DND-41 (cell line): ENCODE data around the gene LYST.

Source experiments
- ATAC-seq: fragments of 200-7000 bp; cut with Tn5 transposase; 3 replicates; pipeline ENCODE4 v1.9.1; 2021; ENCODE audit warnings: low read depth; ENCODE audit not compliant: insufficient read depth
- DNase-seq: peaks from one replicate; pipeline ENCODE4 v3.0.0-alpha.2; 2020
- H2AFZ ChIP-seq: 2 replicates; pipeline ENCODE4 v1.6.0; 2012; ENCODE audit warnings: low read depth, low read length
- H3K27ac ChIP-seq: 2 replicates; pipeline ENCODE4 v1.5.1; 2012; ENCODE audit warnings: low read length, inconsistent platforms
- H3K27me3 ChIP-seq: fragments of 200-600 bp; sonication (generic); 2 replicates; pipeline ENCODE4 v1.6.0; 2012; ENCODE audit warnings: low read length, mild to moderate bottlenecking, inconsistent platforms; ENCODE audit not compliant: insufficient read depth, poor library complexity
- H3K36me3 ChIP-seq: 2 replicates; pipeline ENCODE4 v1.5.1; 2012; ENCODE audit warnings: low read length, inconsistent platforms; ENCODE audit not compliant: insufficient read depth
- H3K4me1 ChIP-seq: 2 replicates; pipeline ENCODE4 v1.5.1; 2012; ENCODE audit warnings: mild to moderate bottlenecking, low read length; ENCODE audit not compliant: insufficient read depth
- H3K4me2 ChIP-seq: 2 replicates; pipeline ENCODE4 v1.6.0; 2012; ENCODE audit warnings: mild to moderate bottlenecking, moderate library complexity, low read length, inconsistent platforms; ENCODE audit not compliant: insufficient read depth
- H3K4me3 ChIP-seq, 2 experiments: fragments of 200-600 bp in 1 of 2; shearing (Covaris generic) in 1 of 2; 2 replicates each; pipeline ENCODE4 v1.5.1; 2012 to 2016; ENCODE audit warnings: inconsistent platforms in 2 of 2, low read length in 2 of 2, mild to moderate bottlenecking in 2 of 2, low read depth in 1 of 2, moderate library complexity in 1 of 2
- H3K79me2 ChIP-seq: 2 replicates; pipeline ENCODE4 v1.6.0; 2012; ENCODE audit warnings: low read length, inconsistent platforms; ENCODE audit not compliant: insufficient read depth
- H3K9ac ChIP-seq: 2 replicates; pipeline ENCODE4 v1.6.0; 2012; ENCODE audit warnings: low read depth, mild to moderate bottlenecking, inconsistent platforms, low read length, moderate library complexity
- H3K9me3 ChIP-seq: 2 replicates; pipeline ENCODE4 v1.5.1; 2012; ENCODE audit warnings: low read length, moderate library complexity, mild to moderate bottlenecking, inconsistent platforms; ENCODE audit not compliant: insufficient read depth, severe bottlenecking
- H4K20me1 ChIP-seq: 2 replicates; pipeline ENCODE4 v1.6.0; 2012; ENCODE audit warnings: low read length; ENCODE audit not compliant: insufficient read depth
- CTCF ChIP-seq: IDR thresholded peaks from 2 replicates; pipeline ENCODE4 v1.5.1; 2012; ENCODE audit warnings: borderline replicate concordance, low read length, moderate library complexity, mild to moderate bottlenecking; ENCODE audit not compliant: poor library complexity, severe bottlenecking; ENCODE audit errors: extremely low read depth
- EZH2 ChIP-seq: IDR thresholded peaks from 3 replicates; pipeline ENCODE4 v1.6.1; 2012; ENCODE audit warnings: borderline replicate concordance, low read depth, mild to moderate bottlenecking, moderate library complexity, low read length, inconsistent platforms; ENCODE audit not compliant: severe bottlenecking

The LYST gene

GRCh38 chr1:235779770-235780169 is 86.9 kb downstream of the LYST start:
- Histone ChIP-seq H3K36me3 (no peaks in the 10 kb centered on the region), H2AFZ (no peak overlapping the region), H3K27me3 (no peaks in the 10 kb centered on the region), H3K27ac (no peak overlapping the region), H3K79me2 (no peaks in the 10 kb centered on the region), H3K4me1 (no peaks in the 10 kb centered on the region), H3K9ac (no peak overlapping the region), H3K4me2 (no peak overlapping the region), H4K20me1 (no peaks in the 10 kb centered on the region), H3K9me3 (no peaks in the 10 kb centered on the region), H3K4me3 (no peak overlapping the region)
- no peak for DNase-seq
- TF ChIP-seq CTCF = no peak
- TF ChIP-seq EZH2 = no peak
- no peak for ATAC-seq

- Histone ChIP-seq H3K9me3 (no peaks in the 10 kb centered on the region), H3K79me2 (no peaks in the 10 kb centered on the region), H3K4me1 (no peaks in the 10 kb centered on the region), H4K20me1 (no peaks in the 10 kb centered on the region), H3K4me2 (no peak overlapping the region), H3K27ac (no peak overlapping the region), H3K27me3 (no peaks in the 10 kb centered on the region), H3K4me3 (no peak overlapping the region), H2AFZ (no peak overlapping the region), H3K9ac (no peak overlapping the region), H3K36me3 (no peaks in the 10 kb centered on the region)
- no peak for DNase-seq
- TF ChIP-seq EZH2 = no peak
- no peak for TF ChIP-seq CTCF
- ATAC-seq = no peak
These were observed 90.3 kb downstream of the LYST start for GRCh38 chr1:235776396-235776795.

GRCh38 chr1:235775246-235775860 is 91.4 kb downstream of the LYST start:
- no peaks in the 10 kb centered on the region for H3K36me3 ChIP-seq
- H2AFZ ChIP-seq = no peak overlapping the region
- DNase-seq = no peak
- H3K4me3 ChIP-seq = no peak overlapping the region
- H3K4me2 ChIP-seq = no peak overlapping the region
- TF ChIP-seq EZH2 (no peak), CTCF (no peak)
- H3K9me3 ChIP-seq = no peaks in the 10 kb centered on the region
- H3K79me2 ChIP-seq = no peaks in the 10 kb centered on the region
- no peak overlapping the region for H3K27ac ChIP-seq
- no peaks in the 10 kb centered on the region for H3K4me1 ChIP-seq
- H4K20me1 ChIP-seq = no peaks in the 10 kb centered on the region
- no peaks in the 10 kb centered on the region for H3K27me3 ChIP-seq
- H3K9ac ChIP-seq = no peak overlapping the region
- no peak for ATAC-seq
